Endothelial cell of hepatic sinusoid (primary cell): ENCODE data around the gene LDLRAD4.

Source experiments
- in situ Hi-C: cut with HindIII; loops from 2 replicates; pipeline ENCODE4 v1.10.0; 2017; ENCODE audit warnings: low sequenced_read_pairs

The LDLRAD4 gene

GRCh38 chr18:13300796-13301195, 82.2 kb downstream of the LDLRAD4 start:
- in situ Hi-C loops = no loop called here

- in situ Hi-C loops = no loop called here
Measured at GRCh38 chr18:13302040-13302439, 83.5 kb downstream of the LDLRAD4 start.

- in situ Hi-C loops = no loop called here
Measured at GRCh38 chr18:13302457-13303225, 84.1 kb downstream of the LDLRAD4 start.

- in situ Hi-C loops = no loop called here
Measured at GRCh38 chr18:13303756-13304364, 85.3 kb downstream of the LDLRAD4 start.

- in situ Hi-C loops = no loop called here
Measured at GRCh38 chr18:13305301-13305700, 86.7 kb downstream of the LDLRAD4 start.

- in situ Hi-C loops = no loop called here
Measured at GRCh38 chr18:13306583-13306982, 88.0 kb downstream of the LDLRAD4 start.

DNA sequence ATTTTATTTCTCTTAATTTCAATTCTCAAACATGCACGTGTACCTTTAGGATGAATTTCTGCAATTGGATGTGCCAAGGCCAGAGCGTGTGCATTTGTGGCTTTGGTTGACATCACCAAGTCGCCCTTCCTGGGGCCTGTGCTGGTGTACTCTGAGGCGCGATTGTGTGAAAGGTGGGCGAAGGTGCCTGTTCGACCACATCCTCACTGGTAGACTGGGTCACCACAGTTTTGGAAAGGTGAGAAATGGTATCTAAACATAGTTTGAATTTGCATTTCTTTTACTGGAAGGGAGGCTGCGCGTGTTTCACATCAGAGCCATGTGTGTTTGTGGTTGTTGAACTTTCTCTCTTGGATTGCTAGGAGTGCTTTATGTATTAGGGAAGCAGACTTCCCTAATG, 89.8 kb downstream of the LDLRAD4 start:
- in situ Hi-C loops = no loop called here

- in situ Hi-C loops = no loop called here
Measured at GRCh38 chr18:13309031-13309747, 90.6 kb downstream of the LDLRAD4 start.

DNA sequence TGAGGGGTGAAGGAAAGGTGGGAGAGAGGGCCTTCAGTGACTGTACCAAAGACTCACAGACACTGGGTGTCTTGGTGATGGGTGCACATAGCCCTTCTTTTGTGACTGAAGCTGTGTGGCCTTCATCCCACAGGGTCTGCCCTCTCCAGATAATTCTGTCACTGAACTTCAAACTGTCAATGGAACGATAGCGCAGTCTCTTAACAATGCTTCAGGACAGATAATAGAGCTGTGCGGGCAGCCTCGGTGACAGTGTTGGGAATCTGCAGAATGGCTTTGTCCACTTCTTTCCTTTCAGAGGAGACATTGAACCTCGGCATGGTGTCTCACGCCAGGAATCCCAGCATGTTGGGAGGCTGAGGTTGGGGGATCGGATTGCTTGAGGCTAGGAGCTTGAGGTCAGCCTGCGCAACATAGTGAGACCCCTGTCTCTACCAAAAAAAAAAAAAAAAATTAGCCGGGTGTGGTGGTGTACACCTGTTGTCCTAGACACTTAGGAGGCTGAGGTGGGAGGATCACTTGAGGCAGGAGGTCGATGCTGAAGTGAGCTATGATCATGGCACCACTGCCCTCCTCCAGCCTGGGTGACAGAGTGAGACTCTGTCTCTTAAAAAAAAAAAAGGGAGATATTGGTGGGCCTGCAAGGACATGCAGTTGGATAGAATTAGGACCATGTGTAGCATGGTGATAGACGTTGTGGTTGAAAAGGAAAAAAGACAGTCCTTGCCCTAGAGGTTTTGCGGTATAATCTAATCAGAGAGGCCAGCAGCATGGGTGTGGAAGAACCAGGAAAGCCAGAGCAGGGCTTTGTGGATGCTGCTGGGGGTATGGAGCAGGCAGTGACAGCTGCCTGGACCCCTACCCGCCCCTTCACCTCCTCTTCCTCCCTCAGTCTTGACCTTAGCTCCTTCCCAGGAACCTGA, 91.4 kb downstream of the LDLRAD4 start:
- in situ Hi-C loops = no loop called here

- in situ Hi-C loops = no loop called here
Measured at GRCh38 chr18:13311193-13311592, 92.6 kb downstream of the LDLRAD4 start.

DNA sequence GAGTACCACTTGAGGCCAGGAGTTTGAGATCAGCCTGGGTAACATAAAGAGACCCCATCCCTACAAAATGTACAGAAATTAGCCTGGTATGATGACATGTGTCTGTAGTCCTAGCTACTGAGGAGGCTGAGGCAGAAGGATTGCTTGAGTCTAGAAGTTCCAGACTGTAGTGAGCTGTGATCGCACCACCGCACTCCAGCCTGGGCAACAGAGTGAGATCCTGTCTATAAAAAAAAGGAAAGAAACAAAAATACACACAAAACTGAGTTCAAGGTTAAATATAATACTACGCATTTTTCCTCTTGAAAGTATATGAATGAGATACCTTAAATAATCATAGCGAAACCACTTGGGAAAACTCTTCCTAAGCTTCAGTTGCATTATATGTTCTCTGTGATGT, 94.0 kb downstream of the LDLRAD4 start:
- in situ Hi-C loops = no loop called here

DNA sequence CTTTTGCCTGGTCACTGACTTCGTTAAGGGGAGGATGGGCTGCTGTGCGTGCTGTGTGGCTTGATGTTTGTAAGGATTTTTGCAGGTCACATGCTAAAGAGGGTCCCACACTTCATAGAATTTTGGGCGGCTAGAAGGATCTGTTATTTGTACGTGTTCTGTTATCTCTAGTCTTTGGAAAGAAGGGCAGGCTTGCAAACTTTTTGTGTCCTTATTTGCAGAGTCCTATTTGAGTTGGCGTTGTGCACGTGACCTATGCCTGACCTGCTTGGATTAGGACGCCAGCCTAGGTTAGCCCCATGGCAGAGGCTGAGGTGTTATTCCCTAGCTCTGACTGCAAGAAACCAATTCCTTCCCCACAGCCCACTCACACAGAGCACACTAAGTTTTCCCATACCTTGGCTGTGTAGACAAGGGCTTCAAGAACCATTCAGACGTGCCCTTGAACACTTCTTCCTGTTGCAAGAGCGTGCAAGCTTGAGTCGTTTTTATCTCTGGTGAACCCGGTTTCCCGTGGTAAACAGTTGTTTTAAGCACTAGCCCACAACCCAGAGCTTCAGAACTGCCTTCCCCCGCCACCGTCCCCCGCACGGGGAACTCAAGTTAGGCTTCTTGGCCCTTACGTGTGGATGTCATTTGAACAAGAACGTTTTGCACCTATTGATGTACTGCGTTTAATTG, 94.6 kb downstream of the LDLRAD4 start:
- in situ Hi-C loops = no loop called here

DNA sequence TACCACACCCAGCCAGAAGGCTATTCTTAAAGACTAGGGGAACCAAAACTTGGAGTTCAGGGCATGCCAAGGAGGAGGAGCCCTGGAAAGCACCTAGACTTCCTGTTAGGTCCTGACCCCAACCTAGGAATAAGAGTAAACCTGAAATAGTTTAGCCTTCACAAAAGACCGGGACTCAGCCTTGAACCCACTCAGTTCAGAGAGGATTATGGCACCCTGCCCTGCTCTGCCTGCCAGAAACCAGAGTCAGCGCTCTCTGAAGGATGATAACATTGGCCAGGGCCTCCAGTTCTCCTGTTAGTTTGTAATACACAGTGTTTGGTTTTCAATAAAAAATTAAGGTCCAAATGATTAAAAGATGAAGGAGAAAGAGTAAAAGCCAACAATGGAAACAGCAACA, 96.4 kb downstream of the LDLRAD4 start:
- in situ Hi-C loops = no loop called here

DNA sequence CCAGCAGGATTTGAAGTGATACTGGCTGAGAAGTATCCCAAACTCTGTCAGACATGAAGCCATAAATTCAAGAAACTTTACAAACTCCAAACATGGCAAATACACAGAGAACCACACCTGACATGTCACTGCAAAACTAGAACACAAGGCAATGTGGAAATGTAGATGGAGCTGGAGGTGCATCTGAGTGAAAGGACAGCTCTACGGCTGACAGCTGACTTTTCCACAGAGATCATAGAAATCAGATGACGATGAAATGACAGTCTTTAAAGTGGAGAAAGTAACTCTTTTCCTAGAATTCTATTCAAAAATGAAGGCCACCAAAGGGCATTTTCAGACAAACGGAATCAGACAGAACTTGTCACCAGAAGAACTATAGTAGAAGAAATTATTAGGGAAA, 97.5 kb downstream of the LDLRAD4 start:
- in situ Hi-C loops = no loop called here

DNA sequence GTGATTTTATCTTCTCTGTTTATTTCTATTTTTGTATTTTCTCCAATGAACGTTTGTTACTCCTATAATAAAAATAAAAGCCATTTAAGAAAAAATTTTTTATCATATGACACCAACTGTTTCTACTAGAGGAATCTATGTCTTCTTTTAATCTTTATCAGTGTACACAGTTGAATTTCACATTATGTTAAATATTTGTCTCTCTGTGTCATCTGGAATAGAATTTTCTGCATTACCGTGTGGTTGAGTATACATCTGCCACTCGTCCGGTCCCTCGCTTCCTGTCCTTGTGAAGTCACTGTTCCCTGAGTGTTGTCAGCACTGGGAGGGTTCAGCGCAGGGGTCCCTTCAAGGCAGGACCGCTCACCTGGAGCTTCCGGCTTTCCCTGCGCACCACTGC, 99.2 kb downstream of the LDLRAD4 start:
- in situ Hi-C loops = no loop called here

- in situ Hi-C loops = no loop called here
Measured at GRCh38 chr18:13318731-13319501, 100.4 kb downstream of the LDLRAD4 start.

- in situ Hi-C loops = no loop called here
Measured at GRCh38 chr18:13319629-13320028, 101.1 kb downstream of the LDLRAD4 start.

DNA sequence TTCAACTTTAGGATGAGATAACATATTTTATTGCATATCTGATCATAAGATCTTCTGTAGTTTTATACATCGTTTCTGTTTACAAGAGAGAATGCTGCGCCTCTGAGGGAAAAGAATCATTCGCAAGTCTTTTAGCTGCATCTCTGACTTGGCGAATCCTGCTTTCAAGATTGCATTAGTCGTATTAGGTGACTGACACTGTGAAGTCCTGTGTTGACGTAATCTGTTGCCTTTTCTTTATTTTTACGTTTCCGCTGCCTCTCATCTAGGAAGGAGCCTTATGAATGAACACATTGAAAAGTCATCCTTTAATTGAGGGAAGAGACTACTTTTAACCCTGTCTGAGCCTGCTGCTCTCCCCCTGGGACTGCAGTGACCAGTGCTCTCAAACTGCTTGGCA, 101.5 kb downstream of the LDLRAD4 start:
- in situ Hi-C loops = no loop called here

- in situ Hi-C loops = no loop called here
Measured at GRCh38 chr18:13320891-13321425, 102.4 kb downstream of the LDLRAD4 start.
